Measurements from ENCODE around the gene CEBPB.
A peak's percentile ranks its signal among the peaks of the same experiment; 100 is the strongest.
"Not testable (repeated sequence)": the region's sequence is repeated elsewhere in the genome, so short reads cannot be mapped to it uniquely, and the experiment has no call there.

CEBPB gene

DNA sequence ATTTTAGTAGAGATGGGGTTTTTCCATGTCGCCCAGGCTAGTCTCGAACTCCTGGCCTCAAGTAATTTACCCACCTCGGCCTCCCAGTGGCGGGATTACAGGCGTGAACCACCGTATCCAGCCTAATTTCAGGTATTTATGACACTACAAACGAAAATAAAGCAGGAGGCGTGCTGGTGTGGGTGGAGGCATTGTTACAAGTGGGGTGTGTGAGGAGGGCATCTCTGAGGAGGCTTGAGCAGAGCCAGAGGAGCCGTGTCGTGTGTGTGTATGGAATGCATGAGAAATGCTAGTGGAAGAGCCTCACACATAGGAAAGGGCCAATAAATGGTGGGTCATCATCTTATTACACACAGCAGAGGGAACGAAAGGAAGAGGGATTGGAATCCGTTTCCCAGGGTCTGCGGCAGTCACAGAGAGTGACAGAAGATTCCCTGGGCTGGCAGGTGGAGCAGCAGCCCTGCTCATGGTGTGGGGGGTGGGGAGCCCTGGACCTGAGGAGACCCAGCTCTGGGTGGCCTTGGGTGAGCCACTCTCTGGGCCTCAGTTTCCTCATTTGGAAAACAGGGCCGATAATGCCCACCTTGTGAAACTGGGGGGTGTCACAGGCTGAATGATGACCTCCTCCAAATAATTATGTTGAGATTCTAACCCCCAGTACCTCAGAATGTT lies 19.9 kb upstream of the CEBPB start:
- DNase-seq: no peak

GRCh38 chr20:50172347-50173013 lies 18.1 kb upstream of the CEBPB start:
- no peak for DNase-seq

- no peak for DNase-seq
Measured at GRCh38 chr20:50174456-50174855, 16.2 kb upstream of the CEBPB start.

- no peak for DNase-seq
Measured at GRCh38 chr20:50175938-50176933, 14.4 kb upstream of the CEBPB start.

GRCh38 chr20:50178672-50179071 lies 12.0 kb upstream of the CEBPB start:
- DNase-seq: not testable (repeated sequence)

GRCh38 chr20:50181344-50181743 lies 9.3 kb upstream of the CEBPB start:
- DNase-seq: no peak

- DNase-seq: no peak
Measured at GRCh38 chr20:50182346-50182745, 8.3 kb upstream of the CEBPB start.

DNA sequence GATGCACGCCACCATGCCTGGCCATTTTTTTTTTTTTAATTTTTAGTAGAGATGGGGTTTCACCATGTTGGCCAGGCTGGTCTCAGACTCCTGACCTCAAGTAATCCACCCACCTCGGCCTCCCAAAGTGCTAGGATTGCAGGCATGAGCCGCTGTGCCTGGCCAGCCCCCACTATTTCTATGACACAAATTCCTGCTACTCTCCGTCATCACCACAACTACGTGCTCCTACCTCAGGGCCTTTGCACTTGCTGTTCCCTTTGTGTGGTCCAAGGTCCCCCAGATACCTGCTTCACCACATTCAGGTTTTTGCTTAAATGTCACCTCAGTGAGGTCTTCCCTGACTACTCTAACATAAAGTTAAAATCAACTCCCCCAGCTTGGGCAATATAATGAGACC lies 5.2 kb upstream of the CEBPB start:
- no peak for DNase-seq

- DNase-seq: peak; percentile 75 to 81
Measured at GRCh38 chr20:50186151-50186885, 4.3 kb upstream of the CEBPB start.

- DNase-seq: no peak
Measured at GRCh38 chr20:50186987-50187402, 3.6 kb upstream of the CEBPB start.

GRCh38 chr20:50187403-50188051 lies 3.1 kb upstream of the CEBPB start:
- no peak for DNase-seq

DNA sequence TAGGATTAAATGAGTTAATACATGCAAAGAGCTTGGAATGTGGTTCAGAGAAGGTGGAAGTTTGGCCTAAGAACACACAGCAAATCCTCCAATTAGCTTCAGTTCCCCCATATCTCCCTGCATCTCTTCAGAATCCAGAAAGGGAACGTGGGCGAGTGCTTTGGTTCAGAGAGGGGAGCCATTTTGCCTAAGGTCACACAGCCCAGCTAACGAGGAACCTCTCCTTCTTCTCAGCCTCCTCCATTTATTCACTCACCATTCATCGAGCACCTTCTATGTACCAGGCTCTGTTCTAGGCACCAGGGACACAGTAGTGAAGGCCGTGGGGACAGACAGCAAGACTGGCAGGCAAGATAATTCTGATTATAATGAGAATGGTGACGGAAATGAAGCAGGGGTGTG lies 2.3 kb upstream of the CEBPB start:
- DNase-seq: no peak

- no peak for DNase-seq
Measured at GRCh38 chr20:50188879-50189680, 1.6 kb upstream of the CEBPB start.

DNA sequence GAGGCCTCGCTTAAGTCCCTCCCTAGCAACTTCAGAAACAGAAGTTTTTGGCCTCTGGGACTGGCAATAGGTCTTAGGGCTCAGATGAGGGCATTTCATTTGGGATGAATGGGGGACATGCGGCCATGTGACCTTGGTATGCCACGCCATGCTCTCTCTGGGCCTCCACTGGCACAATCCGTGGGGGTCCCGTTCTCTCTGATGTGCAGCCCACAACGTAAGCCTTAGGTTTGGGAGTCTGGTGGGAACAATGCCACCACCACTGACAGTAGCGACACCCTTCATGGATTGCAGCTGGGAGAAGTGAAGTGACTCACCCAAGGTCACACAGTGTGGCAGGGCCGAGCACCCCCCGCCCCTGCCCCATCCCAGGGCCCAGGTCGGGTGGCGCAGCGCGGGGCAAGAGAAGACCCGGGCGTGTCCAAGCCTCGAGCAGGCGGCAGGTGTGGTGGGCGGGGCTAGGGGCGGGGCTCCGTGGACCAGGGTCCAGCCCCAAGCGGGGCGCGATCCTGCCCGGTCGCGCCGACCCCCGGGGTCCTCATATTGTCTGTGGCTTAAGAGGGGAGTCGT lies 864 bp upstream of the CEBPB start:
- DNase-seq: no peak

- peak; percentile 53 to 58 for DNase-seq
Measured at GRCh38 chr20:50191065-50191543, 474 bp downstream of the CEBPB start.

DNA sequence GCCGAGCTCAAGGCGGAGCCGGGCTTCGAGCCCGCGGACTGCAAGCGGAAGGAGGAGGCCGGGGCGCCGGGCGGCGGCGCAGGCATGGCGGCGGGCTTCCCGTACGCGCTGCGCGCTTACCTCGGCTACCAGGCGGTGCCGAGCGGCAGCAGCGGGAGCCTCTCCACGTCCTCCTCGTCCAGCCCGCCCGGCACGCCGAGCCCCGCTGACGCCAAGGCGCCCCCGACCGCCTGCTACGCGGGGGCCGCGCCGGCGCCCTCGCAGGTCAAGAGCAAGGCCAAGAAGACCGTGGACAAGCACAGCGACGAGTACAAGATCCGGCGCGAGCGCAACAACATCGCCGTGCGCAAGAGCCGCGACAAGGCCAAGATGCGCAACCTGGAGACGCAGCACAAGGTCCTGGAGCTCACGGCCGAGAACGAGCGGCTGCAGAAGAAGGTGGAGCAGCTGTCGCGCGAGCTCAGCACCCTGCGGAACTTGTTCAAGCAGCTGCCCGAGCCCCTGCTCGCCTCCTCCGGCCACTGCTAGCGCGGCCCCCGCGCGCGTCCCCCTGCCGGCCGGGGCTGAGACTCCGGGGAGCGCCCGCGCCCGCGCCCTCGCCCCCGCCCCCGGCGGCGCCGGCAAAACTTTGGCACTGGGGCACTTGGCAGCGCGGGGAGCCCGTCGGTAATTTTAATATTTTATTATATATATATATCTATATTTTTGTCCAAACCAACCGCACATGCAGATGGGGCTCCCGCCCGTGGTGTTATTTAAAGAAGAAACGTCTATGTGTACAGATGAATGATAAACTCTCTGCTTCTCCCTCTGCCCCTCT lies 1.1 kb downstream of the CEBPB start:
- DNase-seq: peak; percentile 53 to 60

DNA sequence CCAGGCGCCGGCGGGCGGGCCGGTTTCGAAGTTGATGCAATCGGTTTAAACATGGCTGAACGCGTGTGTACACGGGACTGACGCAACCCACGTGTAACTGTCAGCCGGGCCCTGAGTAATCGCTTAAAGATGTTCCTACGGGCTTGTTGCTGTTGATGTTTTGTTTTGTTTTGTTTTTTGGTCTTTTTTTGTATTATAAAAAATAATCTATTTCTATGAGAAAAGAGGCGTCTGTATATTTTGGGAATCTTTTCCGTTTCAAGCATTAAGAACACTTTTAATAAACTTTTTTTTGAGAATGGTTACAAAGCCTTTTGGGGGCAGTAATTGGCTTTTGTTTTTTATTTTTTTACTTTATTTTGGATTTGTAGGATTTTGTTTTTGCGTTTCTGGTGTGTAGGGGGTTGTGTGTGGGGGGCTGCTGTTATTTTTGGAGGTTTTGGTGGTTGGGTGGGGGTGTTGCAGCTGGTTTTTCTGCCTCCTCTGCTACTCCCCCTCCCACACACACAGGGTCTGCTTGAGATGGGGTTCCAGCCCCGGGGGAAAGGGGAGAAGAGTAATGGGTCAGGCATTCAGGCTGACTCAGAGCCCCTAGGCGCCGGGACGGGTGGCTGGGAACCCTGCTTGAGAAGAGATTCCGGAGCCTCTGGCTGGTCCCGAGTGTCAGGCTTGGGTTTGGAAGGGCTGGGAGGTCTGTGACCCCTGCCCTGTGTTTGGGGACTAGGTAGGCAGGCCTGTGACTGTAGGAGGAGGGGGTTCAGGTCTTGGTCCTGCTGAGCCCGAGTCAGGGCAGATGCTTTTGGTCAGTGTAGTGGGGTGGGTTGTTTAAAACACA lies 2.0 kb downstream of the CEBPB start:
- DNase-seq: peak; percentile 77 to 85

DNA sequence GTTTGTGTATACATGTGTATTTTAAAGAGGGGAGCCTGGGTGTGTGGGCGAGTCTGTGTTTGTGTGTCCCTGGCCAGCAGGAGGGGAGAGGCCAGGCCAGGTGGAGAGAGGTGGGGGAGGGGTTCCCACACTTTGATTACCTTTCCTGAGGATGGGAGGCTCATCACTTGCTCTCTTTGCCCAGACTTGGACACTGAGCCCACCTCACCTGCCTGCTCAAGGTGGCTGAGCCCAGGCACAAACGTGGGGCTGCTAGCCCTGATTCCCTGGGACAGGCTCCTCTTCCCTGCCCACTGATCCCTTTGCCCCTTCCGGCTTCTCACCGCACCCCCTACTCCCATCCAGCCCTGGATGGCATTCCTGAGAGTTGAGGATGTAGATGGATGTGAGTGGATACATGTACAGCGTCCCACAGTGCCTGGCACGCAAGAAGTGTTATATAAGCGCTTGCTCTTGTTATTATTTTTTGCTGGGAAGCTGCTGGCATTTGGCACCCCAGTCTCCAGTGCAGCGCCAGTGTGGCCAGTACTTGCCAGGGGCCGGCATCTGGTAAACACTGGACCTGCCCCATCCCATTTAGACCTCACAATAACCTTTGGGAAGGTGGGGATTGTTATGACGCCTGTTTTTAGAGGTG lies 2.7 kb downstream of the CEBPB start:
- no peak for DNase-seq
